Uterus (tissue), 4 donors: ENCODE data around the gene VPS4A. TPM values are rescaled to one million over a fixed set of nuclear protein-coding genes. Genes with fewer than 3 reads are reported as not detected.

Experiments used
- DNase-seq, 2 donors: peaks; one replicate each; pipeline ENCODE4 v3.0.0-alpha.2; 2019 to 2020
- H3K27ac ChIP-seq, 2 donors: fragments of 200-600 bp; sonication (generic); 1 replicate in 1 of 2; 2 replicates in 1 of 2; pipeline ENCODE4 v1.5.1; 2016 to 2018
- H3K27me3 ChIP-seq, 2 donors: fragments of 200-600 bp; sonication (generic); one replicate each; pipeline ENCODE4 v1.5.1; 2018 to 2019; ENCODE audit warnings: control low read depth in 1 of 2
- H3K36me3 ChIP-seq, 2 donors: fragments of 200-600 bp; sonication (generic); one replicate each; pipeline ENCODE4 v1.5.1; 2019; ENCODE audit warnings: control low read depth in 1 of 2
- H3K4me1 ChIP-seq, 2 donors: fragments of 200-600 bp; sonication (generic); one replicate each; pipeline ENCODE4 v1.5.1; 2018 to 2019; ENCODE audit warnings: control low read depth in 1 of 2
- H3K4me3 ChIP-seq, 2 donors: fragments of 200-600 bp; sonication (generic); 1 replicate in 1 of 2; 2 replicates in 1 of 2; pipeline ENCODE4 v1.5.1; 2018 to 2019; ENCODE audit warnings: mild to moderate bottlenecking in 1 of 2
- H3K9me3 ChIP-seq, 2 donors: fragments of 200-600 bp; sonication (generic); one replicate each; pipeline ENCODE4 v1.5.1; 2019; ENCODE audit warnings: control low read depth in 1 of 2
- POLR2A ChIP-seq, 2 donors: fragments of 450-650 bp; IDR thresholded peaks; one replicate each; pipeline ENCODE4 v1.6.1; 2016; ENCODE audit warnings: antibody characterized with exemption in 2 of 2, mild to moderate bottlenecking in 1 of 2, moderate library complexity in 1 of 2
- intact Hi-C: fragments of 100-400 bp; cut with DNase I; formaldehyde crosslinking; loops from one replicate; pipeline ENCODE4 v1.15.1; 2023; ENCODE audit warnings: low total_unique reads
- total RNA-seq, 4 donors: library from RNA; depleted of rRNA in 3 of 4; stranded (reverse); fragments of >200 nt in 3 of 4; gene quantifications; one replicate each; pipeline versions ENCODE4 v1.1.0 to v1.2.4, GENCODE V29; 2014 to 2023
- TF ChIP-seq, protein P1 (sequence below), 4 experiments: fragments of 200-600 bp in 2 of 4; fragments of 450-650 bp in 2 of 4; sonication (generic) in 2 of 4; IDR thresholded peaks; one replicate each; pipeline ENCODE4 v1.5.1; 2016 to 2019; ENCODE audit warnings: antibody characterized with exemption in 4 of 4, mild to moderate bottlenecking in 2 of 4, moderate library complexity in 1 of 4
- donor health status: DM: yes; HTN: yes; CAD: no.

Gene VPS4A
- total RNA-seq, 4 donors from 2014 or later, result 14.6 to 39.5 (median 25.0) TPM

GRCh38 chr16:69344171-69344570 lies 33.0 kb downstream of the VPS4A start:
- Histone ChIP-seq H3K4me3 (no peak overlapping the region), H3K4me1 (no peaks in the 10 kb centered on the region), H3K9me3 (no peaks in the 10 kb centered on the region), H3K27ac (no peak overlapping the region), H3K36me3 (peaks cover 0 to 4% of the 10 kb centered on the region in 2 donors), H3K27me3 (no peaks in the 10 kb centered on the region)
- TF ChIP-seq POLR2A (IDR thresholded peaks at IDR 0.05), result no peak
- TF ChIP-seq, protein P1, sequence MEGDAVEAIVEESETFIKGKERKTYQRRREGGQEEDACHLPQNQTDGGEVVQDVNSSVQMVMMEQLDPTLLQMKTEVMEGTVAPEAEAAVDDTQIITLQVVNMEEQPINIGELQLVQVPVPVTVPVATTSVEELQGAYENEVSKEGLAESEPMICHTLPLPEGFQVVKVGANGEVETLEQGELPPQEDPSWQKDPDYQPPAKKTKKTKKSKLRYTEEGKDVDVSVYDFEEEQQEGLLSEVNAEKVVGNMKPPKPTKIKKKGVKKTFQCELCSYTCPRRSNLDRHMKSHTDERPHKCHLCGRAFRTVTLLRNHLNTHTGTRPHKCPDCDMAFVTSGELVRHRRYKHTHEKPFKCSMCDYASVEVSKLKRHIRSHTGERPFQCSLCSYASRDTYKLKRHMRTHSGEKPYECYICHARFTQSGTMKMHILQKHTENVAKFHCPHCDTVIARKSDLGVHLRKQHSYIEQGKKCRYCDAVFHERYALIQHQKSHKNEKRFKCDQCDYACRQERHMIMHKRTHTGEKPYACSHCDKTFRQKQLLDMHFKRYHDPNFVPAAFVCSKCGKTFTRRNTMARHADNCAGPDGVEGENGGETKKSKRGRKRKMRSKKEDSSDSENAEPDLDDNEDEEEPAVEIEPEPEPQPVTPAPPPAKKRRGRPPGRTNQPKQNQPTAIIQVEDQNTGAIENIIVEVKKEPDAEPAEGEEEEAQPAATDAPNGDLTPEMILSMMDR (IDR thresholded peaks at IDR 0.05), result no peak
- intact Hi-C loops, result no loop called here
- DNase-seq, result no peak

DNA sequence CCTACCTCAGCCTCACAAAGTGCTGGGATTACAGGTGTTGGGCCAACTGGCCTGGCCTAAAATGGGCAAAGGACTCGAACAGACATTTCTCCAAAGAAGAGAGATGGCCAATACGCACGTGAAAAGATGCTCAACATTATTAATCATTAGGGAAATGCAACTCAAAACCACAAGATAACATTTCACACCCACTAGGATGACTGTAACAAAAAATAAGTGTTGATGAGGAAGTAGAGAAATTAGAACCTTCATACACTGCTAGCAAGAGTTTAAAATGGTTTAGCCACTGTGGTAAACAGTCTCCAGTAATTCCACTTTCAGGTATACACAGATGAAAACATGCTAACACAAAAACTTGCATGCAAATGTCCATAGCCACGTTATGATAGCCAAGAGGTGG lies 34.8 kb downstream of the VPS4A start:
- DNase-seq, result no peak
- Histone ChIP-seq H3K4me3 (no peak overlapping the region), H3K27ac (no peak overlapping the region), H3K9me3 (no peaks in the 10 kb centered on the region), H3K27me3 (no peaks in the 10 kb centered on the region), H3K4me1 (no peaks in the 10 kb centered on the region), H3K36me3 (peaks cover 0 to 4% of the 10 kb centered on the region in 2 donors)
- intact Hi-C loops, result no loop called here
- TF ChIP-seq, protein P1 (IDR thresholded peaks at IDR 0.05), result no peak
- no peak for TF ChIP-seq POLR2A (IDR thresholded peaks at IDR 0.05)

DNA sequence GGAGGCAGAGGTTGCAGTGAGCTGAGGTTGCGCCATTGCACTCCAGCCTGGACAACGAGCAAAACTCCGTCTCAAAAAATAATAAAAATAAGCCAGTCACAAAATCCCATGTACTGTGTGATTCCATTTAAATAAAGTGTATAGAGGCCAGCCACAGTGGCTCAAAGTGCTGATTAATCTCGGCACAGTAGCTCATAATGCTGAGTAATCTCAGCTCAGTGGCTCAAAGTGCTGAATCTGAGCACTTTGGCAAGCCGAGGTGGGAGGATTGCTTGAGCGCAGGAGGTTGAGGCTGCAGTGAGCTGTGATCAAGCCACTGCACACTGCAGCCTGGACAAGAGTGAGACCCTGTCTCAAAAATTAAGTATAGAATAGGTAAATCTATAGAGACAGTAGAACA lies 35.5 kb downstream of the VPS4A start:
- Histone ChIP-seq H3K4me1 (no peaks in the 10 kb centered on the region), H3K9me3 (no peaks in the 10 kb centered on the region), H3K36me3 (peaks cover 0 to 4% of the 10 kb centered on the region in 2 donors), H3K4me3 (no peak overlapping the region), H3K27ac (no peak overlapping the region), H3K27me3 (no peaks in the 10 kb centered on the region)
- intact Hi-C loops, result no loop called here
- TF ChIP-seq, protein P1 (IDR thresholded peaks at IDR 0.05), result no peak
- no peak for TF ChIP-seq POLR2A (IDR thresholded peaks at IDR 0.05)
- no peak for DNase-seq

GRCh38 chr16:69348222-69348621 lies 37.1 kb downstream of the VPS4A start:
- no peak overlapping the region for H3K4me3 ChIP-seq
- DNase-seq, result no peak
- intact Hi-C loops, result no loop called here
- no peaks in the 10 kb centered on the region for H3K4me1 ChIP-seq
- H3K9me3 ChIP-seq, result no peaks in the 10 kb centered on the region
- TF ChIP-seq POLR2A (IDR thresholded peaks at IDR 0.05), result no peak
- TF ChIP-seq, protein P1 (IDR thresholded peaks at IDR 0.05), result no peak
- H3K27me3 ChIP-seq, result no peaks in the 10 kb centered on the region
- no peak overlapping the region for H3K27ac ChIP-seq
- H3K36me3 ChIP-seq, result no peaks in the 10 kb centered on the region

DNA sequence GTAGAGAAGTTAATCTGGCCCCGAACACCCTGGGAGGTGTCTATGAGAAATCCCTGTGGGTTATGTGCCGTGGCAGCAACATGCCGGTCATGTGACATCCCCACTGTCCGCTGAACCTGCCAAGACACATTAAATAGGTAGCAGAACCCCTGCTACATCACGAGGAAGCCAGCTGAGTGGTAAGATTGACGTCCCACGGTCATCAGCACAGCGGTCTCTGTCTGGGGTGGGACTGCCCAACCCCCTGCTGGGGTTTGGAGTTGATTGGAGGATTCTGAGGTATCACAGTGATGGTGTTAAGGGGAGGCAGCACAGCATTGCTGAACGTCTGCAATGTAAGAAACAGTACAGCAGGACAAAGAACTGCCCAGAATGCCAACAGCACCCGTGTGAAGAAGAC lies 38.4 kb downstream of the VPS4A start:
- TF ChIP-seq, protein P1 (IDR thresholded peaks at IDR 0.05), result no peak
- TF ChIP-seq POLR2A (IDR thresholded peaks at IDR 0.05), result no peak
- DNase-seq, result no peak
- no peaks in the 10 kb centered on the region for H3K9me3 ChIP-seq
- intact Hi-C loops, result no loop called here
- no peaks in the 10 kb centered on the region for H3K27me3 ChIP-seq
- no peak overlapping the region for H3K27ac ChIP-seq
- H3K4me1 ChIP-seq, result no peaks in the 10 kb centered on the region
- H3K4me3 ChIP-seq, result no peak overlapping the region
- no peaks in the 10 kb centered on the region for H3K36me3 ChIP-seq
